ENCODE results near the gene LCNL1.
"Not testable (repeated sequence)": the region's sequence is repeated elsewhere in the genome, so short reads cannot be mapped to it uniquely, and the experiment has no call there.

The LCNL1 gene

GRCh38 chr9:137030538-137031527 lies 48.0 kb downstream of the LCNL1 start:
- no peak overlapping the region for H3K9ac ChIP-seq (ENCODE audit: low read length in 2 of 2)
- no peaks in the 10 kb centered on the region for H3K9me3 ChIP-seq (ENCODE audit: control insufficient read depth in 2 of 2, low read length in 2 of 2)
- H3K27ac ChIP-seq (ENCODE audit: low read length): no peak overlapping the region
- H3K4me1 ChIP-seq (ENCODE audit: control insufficient read depth, insufficient read depth, low read length): peaks cover 37% of the 10 kb centered on the region
- no peak overlapping the region for H3K4me3 ChIP-seq (ENCODE audit: low read length in 2 of 2)
- no peaks in the 10 kb centered on the region for H3K36me3 ChIP-seq (ENCODE audit: control insufficient read depth in 2 of 2, insufficient read depth in 2 of 2, low read length in 2 of 2)
- H3K27me3 ChIP-seq (ENCODE audit: control insufficient read depth in 1 of 2, insufficient read depth in 2 of 2, low read length in 2 of 2): peaks cover 0 to 7% of the 10 kb centered on the region in 2 donors

GRCh38 chr9:137031904-137032640 lies 49.3 kb downstream of the LCNL1 start, which contains the start of gene FUT7:
TSS of gene FUT7 (minus strand) at chr9:137032088. CDS start at chr9:137031991, 97 bp downstream.
- no peak within 1 kb of the TSS for H3K27ac ChIP-seq (ENCODE audit: low read length)
- H3K27me3 ChIP-seq (ENCODE audit: control insufficient read depth in 1 of 2, insufficient read depth in 2 of 2, low read length in 2 of 2): peaks cover 0 to 7% of the 10 kb centered on the region in 2 donors
- no peak within 1 kb of the TSS for H3K9ac ChIP-seq (ENCODE audit: low read length in 2 of 2)
- H3K4me1 ChIP-seq (ENCODE audit: control insufficient read depth, insufficient read depth, low read length): peaks cover 27% of the 10 kb centered on the region
- no peaks in the 10 kb centered on the region for H3K36me3 ChIP-seq (ENCODE audit: control insufficient read depth in 2 of 2, insufficient read depth in 2 of 2, low read length in 2 of 2)
- H3K9me3 ChIP-seq (ENCODE audit: control insufficient read depth in 2 of 2, low read length in 2 of 2): no peaks in the 10 kb centered on the region
- H3K4me3 ChIP-seq (ENCODE audit: low read length in 2 of 2): no peak within 1 kb of the TSS

- Histone ChIP-seq H3K4me1 (ENCODE audit: control insufficient read depth, insufficient read depth, low read length) (peaks cover 21% of the 10 kb centered on the region), H3K9me3 (ENCODE audit: control insufficient read depth in 2 of 2, low read length in 2 of 2) (no peaks in the 10 kb centered on the region), H3K27ac (ENCODE audit: low read length) (no peak overlapping the region), H3K9ac (ENCODE audit: low read length in 2 of 2) (no peak overlapping the region), H3K36me3 (ENCODE audit: control insufficient read depth in 2 of 2, insufficient read depth in 2 of 2, low read length in 2 of 2) (no peaks in the 10 kb centered on the region), H3K4me3 (ENCODE audit: low read length in 2 of 2) (no peak overlapping the region), H3K27me3 (ENCODE audit: control insufficient read depth in 1 of 2, insufficient read depth in 2 of 2, low read length in 2 of 2) (peaks cover 0 to 7% of the 10 kb centered on the region in 2 donors)
Measured at GRCh38 chr9:137032858-137033257, 50.1 kb downstream of the LCNL1 start.

- H3K9ac ChIP-seq (ENCODE audit: low read length in 2 of 2); H3K9me3 ChIP-seq (ENCODE audit: control insufficient read depth in 2 of 2, low read length in 2 of 2); H3K27ac ChIP-seq (ENCODE audit: low read length); H3K36me3 ChIP-seq (ENCODE audit: control insufficient read depth in 2 of 2, insufficient read depth in 2 of 2, low read length in 2 of 2); H3K4me3 ChIP-seq (ENCODE audit: low read length in 2 of 2); H3K27me3 ChIP-seq (ENCODE audit: control insufficient read depth in 1 of 2, insufficient read depth in 2 of 2, low read length in 2 of 2): not testable (repeated sequence)
- H3K4me1 ChIP-seq (ENCODE audit: control insufficient read depth, insufficient read depth, low read length): peaks cover 19% of the 10 kb centered on the region
Measured at GRCh38 chr9:137033481-137033880, 50.7 kb downstream of the LCNL1 start.

- no peak overlapping the region for H3K9ac ChIP-seq (ENCODE audit: low read length in 2 of 2)
- peaks cover 0 to 7% of the 10 kb centered on the region in 2 donors for H3K27me3 ChIP-seq (ENCODE audit: control insufficient read depth in 1 of 2, insufficient read depth in 2 of 2, low read length in 2 of 2)
- peaks cover 12% of the 10 kb centered on the region for H3K4me1 ChIP-seq (ENCODE audit: control insufficient read depth, insufficient read depth, low read length)
- H3K27ac ChIP-seq (ENCODE audit: low read length): no peak overlapping the region
- no peak overlapping the region for H3K4me3 ChIP-seq (ENCODE audit: low read length in 2 of 2)
- no peaks in the 10 kb centered on the region for H3K9me3 ChIP-seq (ENCODE audit: control insufficient read depth in 2 of 2, low read length in 2 of 2)
- peaks cover 1 to 4% of the 10 kb centered on the region in 2 donors for H3K36me3 ChIP-seq (ENCODE audit: control insufficient read depth in 2 of 2, insufficient read depth in 2 of 2, low read length in 2 of 2)
Measured at GRCh38 chr9:137034039-137034708, 51.4 kb downstream of the LCNL1 start.

GRCh38 chr9:137034709-137035506 lies 52.1 kb downstream of the LCNL1 start:
- peaks cover 8% of the 10 kb centered on the region for H3K4me1 ChIP-seq (ENCODE audit: control insufficient read depth, insufficient read depth, low read length)
- no peaks in the 10 kb centered on the region for H3K9me3 ChIP-seq (ENCODE audit: control insufficient read depth in 2 of 2, low read length in 2 of 2)
- H3K4me3 ChIP-seq (ENCODE audit: low read length in 2 of 2): no peak overlapping the region
- H3K27ac ChIP-seq (ENCODE audit: low read length): no peak overlapping the region
- no peak overlapping the region for H3K9ac ChIP-seq (ENCODE audit: low read length in 2 of 2)
- peaks cover 8 to 9% of the 10 kb centered on the region in 2 donors for H3K36me3 ChIP-seq (ENCODE audit: control insufficient read depth in 2 of 2, insufficient read depth in 2 of 2, low read length in 2 of 2)
- H3K27me3 ChIP-seq (ENCODE audit: control insufficient read depth in 1 of 2, insufficient read depth in 2 of 2, low read length in 2 of 2): peaks cover 0 to 7% of the 10 kb centered on the region in 2 donors

Measured in stomach smooth muscle (tissue), 2 donors.